Mammary epithelial cell (primary cell): ENCODE results near the gene STRN4.

Experiments used
- CTCF ChIP-seq, 2 donors: IDR thresholded peaks in 1 of 2; conservative IDR thresholded peaks in 1 of 2; 2 replicates each; pipeline ENCODE4 v1.5.1; 2011 to 2012; ENCODE audit warnings: inconsistent platforms in 2 of 2, low read length in 2 of 2, mild to moderate bottlenecking in 2 of 2, control low read depth in 1 of 2, low read depth in 1 of 2; ENCODE audit not compliant: insufficient read depth in 1 of 2; ENCODE audit errors: extremely low read depth in 1 of 2
- EZH2 ChIP-seq: IDR thresholded peaks from 2 replicates; pipeline ENCODE4 v1.6.1; 2012; ENCODE audit warnings: low read length, inconsistent platforms, borderline replicate concordance

- no peak for TF ChIP-seq CTCF (conservative IDR thresholded peaks at IDR 0.05 in 1 of 2, IDR thresholded peaks at IDR 0.05 in 1 of 2; ENCODE audit: extremely low read depth in 1 of 2, insufficient read depth in 1 of 2, low read depth in 1 of 2, low read length in 2 of 2)
- no peak for TF ChIP-seq EZH2
These were observed 23.2 kb downstream of the STRN4 start for GRCh38 chr19:46723023-46723461.
